GM18861 (cell line): ENCODE data around the gene OXSM.

ENCODE experiments used
- ATAC-seq: cut with Tn5 transposase; IDR thresholded peaks from one replicate; pipeline ENCODE4 v1.9.1; 2021; ENCODE audit not compliant: unreplicated experiment

Gene OXSM

GRCh38 chr3:25803833-25804232 lies 13.9 kb downstream of the OXSM start:
- no peak for ATAC-seq

GRCh38 chr3:25804676-25805075 lies 14.8 kb downstream of the OXSM start:
- ATAC-seq = no peak

- ATAC-seq = no peak
Observed at GRCh38 chr3:25812644-25813043, 22.8 kb downstream of the OXSM start.

GRCh38 chr3:25817107-25817506 lies 27.2 kb downstream of the OXSM start:
- no peak for ATAC-seq

- no peak for ATAC-seq
Observed at GRCh38 chr3:25817638-25818037, 27.7 kb downstream of the OXSM start.

GRCh38 chr3:25818335-25818734 lies 28.4 kb downstream of the OXSM start:
- no peak for ATAC-seq

- ATAC-seq = no peak
Observed at GRCh38 chr3:25820366-25820765, 30.5 kb downstream of the OXSM start.

GRCh38 chr3:25820816-25821486 lies 31.1 kb downstream of the OXSM start:
- ATAC-seq = no peak

- no peak for ATAC-seq
Observed at GRCh38 chr3:25821746-25822573, 32.1 kb downstream of the OXSM start.

- ATAC-seq = no peak
Observed at GRCh38 chr3:25823314-25823713, 33.4 kb downstream of the OXSM start.

GRCh38 chr3:25826510-25826909 lies 36.6 kb downstream of the OXSM start:
- ATAC-seq = no peak

- ATAC-seq = no peak
Observed at GRCh38 chr3:25830373-25831280, 40.7 kb downstream of the OXSM start.

- ATAC-seq = no peak
Observed at GRCh38 chr3:25831578-25831977, 41.7 kb downstream of the OXSM start.

- ATAC-seq = peak; percentile 53
Observed at GRCh38 chr3:25834346-25834745, 44.5 kb downstream of the OXSM start.

- ATAC-seq = no peak
Observed at GRCh38 chr3:25836579-25836978, 46.7 kb downstream of the OXSM start.

- no peak for ATAC-seq
Observed at GRCh38 chr3:25837038-25837437, 47.1 kb downstream of the OXSM start.

- no peak for ATAC-seq
Observed at GRCh38 chr3:25840099-25840498, 50.2 kb downstream of the OXSM start.

GRCh38 chr3:25843332-25843731 lies 53.4 kb downstream of the OXSM start:
- ATAC-seq = no peak
